GM18858 (cell line): ENCODE data around the gene RASAL3.
"Not testable (repeated sequence)": the region's sequence is repeated elsewhere in the genome, so short reads cannot be mapped to it uniquely, and the experiment has no call there.

Source experiments
- ATAC-seq: cut with Tn5 transposase; IDR thresholded peaks from one replicate; pipeline ENCODE4 v1.9.1; 2021; ENCODE audit not compliant: unreplicated experiment

RASAL3 gene

DNA sequence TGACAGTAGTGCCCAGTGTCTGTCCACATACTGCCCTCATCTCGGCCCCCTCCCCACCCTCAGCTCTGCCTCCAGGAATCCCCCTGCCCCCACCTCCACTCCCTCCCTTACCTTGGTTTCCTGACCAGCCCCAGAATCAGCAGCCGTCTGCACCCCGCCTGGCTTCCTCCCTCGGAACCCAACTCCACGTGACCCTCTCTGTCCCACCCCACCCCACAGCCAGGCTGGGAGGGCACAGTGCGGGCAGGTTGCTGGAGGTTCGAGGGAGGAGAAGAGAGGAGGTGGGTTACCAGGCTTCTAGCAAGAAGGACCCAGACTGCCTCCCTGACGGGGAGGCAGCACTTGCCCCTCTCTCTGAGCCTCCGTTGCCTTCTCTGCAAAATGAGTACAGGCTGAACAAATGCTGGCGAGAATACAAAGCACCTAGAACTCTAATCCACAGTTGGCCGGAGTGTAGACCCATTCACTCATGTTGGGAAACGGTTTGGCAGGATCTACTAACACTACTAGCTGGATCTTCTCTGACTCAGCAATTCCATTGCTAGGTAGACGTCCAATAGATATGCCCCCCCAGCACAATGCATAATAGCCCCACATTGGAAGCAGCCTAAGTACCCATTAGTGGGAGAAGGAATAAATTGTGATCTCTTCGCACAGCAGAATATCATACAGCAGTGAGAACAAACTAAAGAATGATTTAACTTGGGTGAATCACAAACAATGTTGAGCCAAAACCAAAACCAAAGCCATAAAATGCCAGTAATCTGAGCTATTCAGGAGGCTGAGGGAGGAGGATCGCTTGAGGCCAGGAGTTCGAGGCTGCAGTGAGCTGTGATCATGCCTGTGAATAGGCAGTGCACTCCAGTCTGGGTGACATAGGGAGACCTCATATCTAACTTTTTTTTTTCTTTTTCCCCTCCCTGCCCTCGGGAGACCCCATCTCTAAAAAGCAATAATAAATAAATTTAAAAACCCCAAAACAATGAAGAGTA, at the start of gene RASAL3:
TSS of gene RASAL3 (minus strand) at position 151 of the 992 bp plus-strand sequence. CDS start 186 bp downstream, outside the sequence.
- no peak for ATAC-seq

DNA sequence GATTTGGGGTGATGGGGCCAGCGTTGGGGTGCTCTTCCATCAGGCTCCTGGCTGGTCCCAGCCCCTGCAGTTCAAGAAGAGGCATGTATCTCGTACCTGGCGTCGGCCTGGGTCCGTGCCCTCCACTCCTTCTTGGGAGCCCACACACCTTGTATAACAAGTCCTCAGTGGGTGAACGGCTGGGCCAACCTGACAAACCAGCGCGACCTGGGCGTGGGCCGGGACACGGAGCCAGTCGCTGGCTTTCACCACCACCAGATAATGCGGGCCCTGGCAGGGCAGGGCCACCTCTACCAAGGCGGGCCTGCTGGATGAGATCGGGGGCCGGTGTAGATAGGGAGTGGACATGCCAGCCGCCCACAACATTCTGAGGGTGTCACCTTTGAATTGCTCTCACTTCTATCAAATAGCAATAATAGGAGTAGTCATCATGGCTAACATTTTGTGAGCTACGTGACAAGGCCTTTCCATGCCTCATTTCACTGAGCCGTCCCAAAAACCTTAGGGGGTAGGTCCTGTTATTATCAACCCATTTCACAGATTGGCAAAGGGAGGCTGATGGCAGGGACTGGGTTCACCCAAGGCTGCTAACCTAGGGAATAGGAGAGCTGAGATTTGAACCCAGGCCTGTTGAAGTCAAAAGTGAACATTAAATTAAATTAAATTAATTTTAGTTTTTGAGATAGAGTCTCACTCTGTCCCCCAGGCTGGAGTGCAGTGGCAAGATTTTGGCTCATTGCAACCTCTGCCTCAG, 47.5 kb upstream of the RASAL3 start:
- no peak for ATAC-seq

DNA sequence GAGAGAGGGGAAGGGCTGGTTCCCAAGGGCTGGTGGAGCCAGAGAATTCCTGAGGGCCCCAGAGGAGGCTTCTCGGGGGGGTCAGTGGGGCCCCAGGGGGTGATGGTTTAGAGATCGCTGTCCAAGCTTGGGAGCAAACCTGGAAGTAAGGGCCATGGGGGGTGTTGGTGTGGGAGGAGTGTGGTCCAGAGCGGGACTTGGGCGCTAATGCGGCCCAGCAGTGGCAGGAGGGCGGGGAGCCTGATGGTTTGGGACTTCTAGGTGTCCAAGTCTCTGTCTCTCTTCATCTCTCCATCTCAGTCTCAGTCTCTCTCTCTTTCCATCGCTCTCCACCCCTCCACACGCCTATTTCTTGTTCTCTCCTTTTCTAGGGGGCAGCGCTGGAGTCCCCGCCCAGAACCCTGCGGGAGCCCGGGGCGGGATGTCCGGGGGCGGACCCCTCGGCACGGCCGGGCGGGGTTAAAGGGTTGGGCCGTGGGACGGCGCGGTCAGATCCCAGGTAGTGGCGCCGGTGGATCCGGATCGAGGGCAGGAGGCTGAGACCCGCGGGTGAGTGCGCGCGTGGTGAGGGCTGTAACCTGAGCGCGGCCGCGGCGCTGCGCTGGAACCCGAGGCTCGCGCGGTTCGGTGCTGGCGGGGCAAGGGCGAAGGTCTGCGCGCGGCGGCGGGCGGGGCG, 43.8 kb upstream of the RASAL3 start, which contains the start of gene CYP4F22:
TSS of gene CYP4F22 (plus strand) at position 491 of the 676 bp plus-strand sequence. CDS start 16,812 bp downstream, outside the sequence.
- no peak for ATAC-seq

DNA sequence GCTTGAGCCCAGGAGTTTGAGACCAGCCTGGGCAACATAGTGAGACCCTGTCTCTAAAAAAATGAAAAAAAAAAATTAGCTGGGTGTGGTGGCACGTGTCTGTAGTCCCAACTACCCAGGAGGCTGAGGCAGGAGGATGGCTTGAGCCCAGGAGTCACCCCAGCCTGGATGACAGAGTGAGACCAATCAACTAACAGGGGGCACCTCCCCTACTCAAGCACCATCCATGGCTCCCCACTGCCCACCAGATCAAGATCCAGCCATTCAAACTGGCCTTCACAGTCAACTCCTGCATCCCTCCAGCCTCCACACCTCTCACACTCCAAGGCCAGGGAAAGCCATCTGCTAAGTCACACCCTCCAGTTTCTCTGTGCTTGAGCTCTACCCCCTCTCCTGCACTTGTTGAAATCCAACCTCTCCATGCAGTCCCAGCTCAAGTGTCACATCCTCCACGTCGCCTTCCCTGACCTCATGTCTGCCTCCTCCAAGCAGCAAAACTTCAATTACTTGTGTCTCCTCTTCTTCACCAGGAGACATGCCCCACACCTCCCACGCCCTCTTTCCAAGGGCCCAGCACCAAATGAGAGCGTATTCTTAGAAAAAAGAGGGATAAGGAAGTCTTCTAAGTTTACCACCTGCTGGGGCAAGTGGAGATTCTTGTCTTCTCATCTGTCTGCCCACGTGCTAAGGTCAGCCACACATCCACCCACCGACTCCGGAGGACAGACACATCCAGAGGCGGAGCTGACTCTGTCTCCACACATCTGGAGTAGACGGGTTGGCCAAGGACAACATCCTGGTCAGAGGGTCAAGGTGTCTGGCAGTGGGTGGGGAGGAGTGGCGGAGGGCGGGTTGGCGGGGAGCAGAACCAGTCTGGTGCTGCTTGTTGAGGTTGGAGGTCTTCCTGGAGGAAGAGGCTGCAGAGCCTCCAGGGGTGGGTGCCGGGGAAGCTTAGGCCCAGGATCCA, 43.0 kb upstream of the RASAL3 start:
- no peak for ATAC-seq

DNA sequence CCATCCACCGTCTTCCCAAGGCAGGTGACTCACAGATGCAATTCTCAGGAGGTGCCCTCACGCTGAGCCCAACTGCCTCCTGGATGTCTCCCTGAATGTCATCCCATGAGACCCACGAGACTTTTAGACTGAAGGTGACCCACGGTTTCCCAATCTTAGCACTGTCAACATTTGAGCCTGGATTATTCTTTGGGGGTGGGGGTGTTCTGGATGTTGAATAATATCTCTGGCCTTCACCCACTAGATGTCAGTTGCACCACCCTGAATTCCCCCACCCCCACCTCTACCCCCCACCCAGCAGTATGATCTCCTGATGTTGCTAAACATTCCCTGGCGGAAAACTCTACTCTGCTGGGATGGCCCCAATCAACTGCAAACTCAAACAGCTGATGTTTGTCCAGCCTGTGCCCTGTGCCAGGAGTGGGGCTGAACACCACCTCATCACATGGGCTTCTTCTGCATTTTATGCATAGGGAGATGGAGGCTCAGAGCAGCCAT, 41.8 kb upstream of the RASAL3 start:
- ATAC-seq = no peak

DNA sequence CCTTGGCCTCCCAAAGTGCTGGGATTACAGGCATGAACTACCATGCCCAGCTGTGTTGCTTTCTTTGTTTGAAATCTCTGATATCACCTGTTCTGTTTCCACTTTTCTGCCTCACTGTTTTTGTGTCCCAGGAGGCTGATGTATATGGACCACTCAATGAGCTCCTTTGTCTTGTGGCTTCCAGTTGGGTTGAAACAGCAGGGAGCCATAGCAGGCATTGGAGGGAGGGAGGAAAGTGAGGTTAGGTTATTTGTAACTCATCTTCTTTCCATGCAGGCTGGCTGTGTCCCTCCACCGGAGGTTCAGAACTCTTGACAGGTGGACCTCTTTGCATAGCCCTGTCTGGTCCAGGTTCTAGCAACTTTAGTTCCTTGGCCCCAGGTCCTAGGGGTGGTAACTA, 37.9 kb upstream of the RASAL3 start:
- ATAC-seq = no peak

DNA sequence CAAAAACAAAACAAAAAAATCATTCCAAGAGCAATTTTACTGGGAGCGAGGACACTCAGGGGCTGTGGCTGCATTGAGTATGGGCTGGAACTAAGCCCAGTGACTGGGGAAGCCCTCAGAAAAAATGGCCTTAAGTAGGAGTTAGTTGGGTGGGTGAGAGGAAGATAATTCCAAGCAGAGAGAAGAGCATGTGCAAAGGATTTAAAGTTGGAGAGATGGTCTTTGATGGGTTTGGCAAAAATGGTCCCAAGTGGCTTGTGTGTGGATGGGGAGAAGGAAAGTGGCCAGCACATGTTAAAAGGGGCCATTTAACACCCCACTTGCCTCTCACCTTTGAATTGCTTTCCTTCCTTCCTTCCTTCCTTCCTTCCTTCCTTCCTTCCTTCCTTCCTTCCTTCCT, 37.3 kb upstream of the RASAL3 start:
- ATAC-seq = no peak

DNA sequence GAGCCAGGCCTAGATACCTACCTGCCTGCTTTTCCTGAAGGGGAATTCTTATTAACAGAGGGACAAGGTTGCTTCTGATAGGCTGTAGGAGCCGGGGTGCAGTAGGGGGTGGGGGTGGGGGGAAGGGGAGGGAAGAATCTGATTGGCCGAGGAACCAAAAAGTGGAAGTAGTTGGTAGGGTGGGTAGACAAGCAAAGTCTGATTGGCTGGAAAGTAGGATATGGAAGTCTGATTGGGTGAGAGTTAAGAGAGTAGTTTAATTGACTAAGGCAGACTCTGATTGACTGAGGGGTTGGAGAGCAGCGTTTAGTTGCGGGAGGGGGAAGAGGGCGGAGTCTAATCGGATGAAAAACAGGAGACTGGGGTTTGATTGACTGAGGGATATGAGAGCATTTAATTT, 34.6 kb upstream of the RASAL3 start:
- ATAC-seq = no peak

DNA sequence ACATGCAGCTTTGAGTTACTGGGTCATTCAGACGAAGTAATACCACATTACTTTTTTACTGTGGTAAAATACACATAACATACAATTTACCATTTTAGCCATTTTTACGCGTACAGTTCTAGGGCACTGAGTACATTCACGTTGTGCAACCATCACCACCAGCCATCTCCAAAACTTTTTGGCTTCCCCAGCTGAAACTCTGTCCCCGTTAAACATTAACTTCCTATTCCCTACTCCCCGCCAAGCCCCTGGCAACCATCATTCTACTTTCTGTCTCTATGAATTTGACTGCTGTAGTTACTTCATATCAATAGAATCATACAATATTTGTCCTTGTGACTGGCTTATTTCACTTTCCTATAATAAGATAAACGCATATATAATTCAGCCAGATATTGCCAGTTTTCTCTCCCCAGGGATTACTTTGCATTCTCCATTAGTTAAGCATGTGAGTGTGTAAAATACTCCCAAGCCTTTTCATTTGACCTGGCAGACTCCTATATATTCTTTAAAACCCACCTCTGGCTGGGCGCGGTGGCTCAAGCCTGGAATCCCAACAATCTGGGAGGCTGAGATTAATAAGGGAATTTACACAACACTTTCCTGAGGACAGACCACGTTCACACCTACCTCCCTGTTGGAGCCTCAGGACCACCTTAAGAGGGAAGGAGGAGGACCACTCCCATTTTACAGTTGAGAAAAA, 34.0 kb upstream of the RASAL3 start:
- ATAC-seq = no peak

DNA sequence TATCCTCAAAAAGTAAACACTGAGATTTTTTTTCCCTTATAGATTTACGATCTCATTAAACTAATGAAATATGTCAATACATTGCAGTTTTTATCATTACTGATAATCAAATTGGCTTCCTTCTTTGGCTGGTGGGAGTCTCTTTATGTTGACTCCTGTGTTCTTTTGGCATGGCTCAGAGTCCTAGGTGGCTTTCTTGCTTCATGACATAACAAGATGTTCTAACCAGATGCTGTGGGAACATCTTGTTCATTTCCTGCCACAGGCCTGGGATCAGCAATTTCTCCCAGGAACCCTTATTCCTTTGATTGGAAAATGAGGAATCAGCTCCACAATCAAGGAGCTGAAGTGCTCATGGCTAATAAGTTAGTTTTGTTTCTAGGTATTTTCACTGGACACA, 30.8 kb upstream of the RASAL3 start:
- ATAC-seq = no peak

DNA sequence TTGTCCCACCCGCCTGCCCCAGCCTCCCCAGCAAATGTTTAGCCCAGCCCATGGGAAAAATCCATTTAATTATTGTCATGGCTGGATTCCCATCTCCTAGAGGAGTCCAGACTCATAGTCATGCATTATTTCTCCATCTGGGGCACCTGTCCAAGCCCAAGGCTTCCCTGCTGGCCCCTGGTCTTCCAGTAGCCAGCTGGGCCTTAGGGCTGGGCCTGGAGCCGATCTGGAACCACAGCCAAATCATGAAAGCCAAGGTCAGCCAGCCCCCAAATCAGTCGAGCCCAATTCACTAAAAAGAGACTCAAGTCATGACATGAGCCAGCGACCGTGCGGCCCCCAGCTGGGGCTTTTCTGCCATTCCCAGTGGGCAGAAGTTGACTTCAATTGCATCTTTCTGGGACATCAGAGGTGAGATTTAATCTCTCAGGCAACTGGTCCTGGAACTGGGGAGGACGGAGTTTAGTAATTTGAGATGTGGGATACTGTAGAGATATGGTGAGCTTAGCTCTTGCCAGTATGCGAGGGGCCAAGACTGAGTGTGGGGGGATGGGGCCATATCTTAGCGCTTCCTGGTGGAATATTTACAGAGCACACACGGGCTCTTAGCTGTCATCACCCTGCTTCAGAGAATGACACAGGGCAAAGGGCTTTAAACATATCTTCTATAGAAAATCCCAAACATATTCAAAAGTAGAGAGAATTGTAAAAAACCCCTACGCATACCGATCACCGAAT, 24.3 kb upstream of the RASAL3 start:
- no peak for ATAC-seq

DNA sequence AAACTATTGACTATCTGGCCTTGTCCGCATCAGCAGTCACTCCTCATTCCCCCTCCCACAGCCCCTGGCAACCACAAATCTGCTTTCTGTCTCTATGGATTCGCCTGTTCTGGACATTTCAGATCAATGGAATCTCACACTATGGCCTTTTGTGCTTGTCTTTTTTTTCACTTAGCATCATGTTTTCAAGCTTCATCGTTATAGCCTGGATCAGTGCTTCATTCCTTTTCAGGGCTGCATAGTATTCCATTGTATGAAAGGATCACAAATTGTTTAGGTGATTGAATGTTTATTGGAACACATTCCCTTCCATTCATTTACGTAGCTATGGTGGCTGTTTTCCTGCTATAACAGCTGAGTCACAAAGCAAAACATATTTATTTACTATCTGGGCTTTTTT, 22.7 kb upstream of the RASAL3 start:
- no peak for ATAC-seq

DNA sequence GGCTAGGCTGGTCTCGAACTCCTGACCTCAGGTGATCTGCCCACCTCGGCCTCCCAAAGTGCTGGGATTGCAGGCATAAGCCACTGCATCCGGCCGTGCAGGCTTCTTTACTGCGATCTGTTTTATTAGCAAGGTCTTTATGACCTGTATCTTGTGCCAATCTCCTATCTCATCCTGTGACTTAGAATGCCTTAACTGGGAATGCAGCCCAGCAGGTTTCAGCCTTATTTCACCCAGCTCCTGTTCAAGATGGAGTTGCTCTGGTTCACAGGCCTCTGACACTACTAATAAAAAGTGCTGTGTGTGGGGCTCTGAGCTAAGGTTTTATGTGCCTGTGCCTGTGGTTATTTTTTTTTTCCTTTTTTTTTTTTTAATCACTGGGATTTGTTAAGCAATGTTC, 21.4 kb upstream of the RASAL3 start:
- ATAC-seq = not testable (repeated sequence)

DNA sequence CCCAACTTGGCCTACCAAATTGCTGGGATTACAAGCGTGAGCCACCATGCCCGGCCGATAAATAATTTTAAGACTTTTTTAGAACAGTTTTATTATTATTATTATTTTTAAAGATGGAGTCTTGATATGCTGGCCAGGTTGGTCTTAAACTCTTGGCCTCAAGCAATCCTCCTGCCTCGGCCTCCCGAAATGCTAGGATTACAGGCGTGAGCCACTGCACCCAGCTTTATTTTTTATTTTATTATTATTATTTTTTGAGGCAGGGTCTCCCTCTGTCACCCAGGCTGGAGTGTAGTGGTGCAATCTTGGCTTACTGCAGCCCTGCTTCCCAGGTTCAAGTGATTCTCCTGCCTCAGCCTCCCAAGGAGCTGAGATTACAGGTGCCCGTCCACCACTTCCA, 16.7 kb upstream of the RASAL3 start:
- not testable (repeated sequence) for ATAC-seq

DNA sequence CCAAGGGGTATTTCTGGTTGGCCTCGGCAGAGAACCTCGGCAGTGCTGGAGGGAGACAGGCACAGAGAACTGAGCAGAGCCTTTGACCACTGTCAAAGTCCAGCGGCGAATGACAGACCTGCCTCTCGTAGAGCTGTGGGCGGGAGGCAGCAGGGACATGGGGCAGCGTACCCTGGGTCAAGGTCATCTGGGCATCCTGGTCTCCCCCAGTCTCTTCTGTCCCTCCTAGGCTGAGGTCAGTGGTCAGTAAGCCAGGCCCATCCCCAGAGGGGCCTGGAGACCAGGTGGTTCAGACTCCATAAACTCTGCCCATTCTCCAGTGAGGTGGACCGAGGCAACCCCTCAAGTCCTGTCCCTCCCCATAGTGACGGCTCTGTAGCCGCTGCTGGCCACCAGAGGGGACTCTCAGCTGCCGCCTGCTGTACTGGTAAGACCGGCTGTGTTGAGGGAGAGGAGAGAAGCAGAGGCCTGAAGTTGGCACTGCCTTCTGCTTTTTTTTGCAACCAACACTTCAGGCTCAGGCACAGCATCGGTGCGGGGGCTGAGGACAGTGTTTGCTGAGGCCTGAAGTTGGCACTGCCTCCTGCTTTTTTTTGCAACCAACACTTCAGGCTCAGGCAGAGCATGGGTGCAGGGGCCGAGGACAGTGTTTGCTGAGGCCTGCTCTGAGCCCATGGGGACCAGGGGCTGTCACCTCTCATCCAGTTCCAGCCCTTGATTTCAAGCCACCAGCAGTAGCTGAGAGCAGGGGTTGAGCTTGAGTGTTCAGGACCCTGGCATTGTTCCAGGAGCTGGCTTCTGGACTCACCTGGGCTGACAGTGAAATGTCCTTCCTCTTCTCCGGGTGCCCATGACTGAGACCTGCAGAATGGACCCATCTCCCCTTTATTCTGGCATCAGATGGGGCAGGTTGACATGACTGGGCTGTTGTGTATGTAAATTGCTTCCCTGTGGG, 15.3 kb upstream of the RASAL3 start, which contains the start of gene PGLYRP2:
TSS of gene PGLYRP2 (minus strand) at position 111 of the 955 bp plus-strand sequence. CDS start 130 bp downstream, outside the sequence.
- no peak for ATAC-seq

DNA sequence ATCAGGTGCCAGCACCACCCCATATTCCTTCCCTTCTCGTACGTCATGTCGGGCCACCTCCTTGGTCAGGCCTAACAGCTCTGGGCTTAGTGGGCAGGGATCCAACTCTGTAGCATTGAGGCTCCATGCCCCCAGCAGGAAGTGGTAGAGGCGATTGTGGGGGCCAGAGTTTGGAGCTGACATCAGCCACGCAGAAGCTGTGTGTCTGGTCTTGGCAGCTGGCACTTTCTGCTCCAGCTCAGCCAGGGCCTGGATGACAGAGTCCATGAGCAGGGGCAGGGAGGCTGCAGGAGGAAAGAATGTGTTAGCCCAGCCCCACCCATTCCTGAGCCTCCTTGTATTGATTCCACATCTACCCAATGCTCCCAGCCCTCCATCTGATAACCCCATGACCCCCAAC, 12.0 kb upstream of the RASAL3 start:
- no peak for ATAC-seq

DNA sequence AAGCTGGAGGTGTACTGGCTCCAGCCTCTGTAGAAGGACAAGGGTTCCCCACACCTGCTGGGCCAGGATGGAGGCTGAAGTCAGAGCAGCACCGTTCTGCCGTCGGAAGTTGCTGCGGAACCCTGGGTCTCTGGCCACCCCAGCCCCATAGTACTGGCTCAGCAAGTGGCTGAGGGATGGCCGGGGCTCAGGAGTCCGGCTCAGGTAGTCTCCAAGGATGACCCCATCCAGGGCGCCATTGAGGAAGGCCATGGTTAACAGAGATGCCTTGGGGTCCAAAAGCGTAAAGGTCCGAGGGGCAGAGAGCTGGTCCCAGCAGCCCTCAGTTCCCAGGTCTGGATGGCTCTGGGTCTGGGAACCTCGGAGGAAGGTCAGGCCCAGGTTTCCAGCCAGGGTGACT, 11.3 kb upstream of the RASAL3 start:
- no peak for ATAC-seq
